Mucosa of rectum (tissue), 2 donors: Measurements from ENCODE around the gene TSC2.
"Not testable (repeated sequence)": the region's sequence is repeated elsewhere in the genome, so short reads cannot be mapped to it uniquely, and the experiment has no call there.

Experiments
- H3K27ac ChIP-seq, 2 donors: one replicate each; pipeline ENCODE4 v1.7.0; 2013; ENCODE audit warnings: inconsistent platforms in 2 of 2, low read depth in 2 of 2, low read length in 2 of 2
- H3K27me3 ChIP-seq, 2 donors: one replicate each; pipeline ENCODE4 v1.7.0; 2013; ENCODE audit warnings: low read length in 2 of 2; ENCODE audit not compliant: control insufficient read depth in 2 of 2, insufficient read depth in 2 of 2
- H3K36me3 ChIP-seq, 2 donors: one replicate each; pipeline ENCODE4 v1.7.0; 2013; ENCODE audit warnings: low read length in 2 of 2; ENCODE audit not compliant: control insufficient read depth in 2 of 2, insufficient read depth in 2 of 2
- H3K4me1 ChIP-seq, 2 donors: one replicate each; pipeline ENCODE4 v1.7.0; 2013; ENCODE audit warnings: low read length in 2 of 2, mild to moderate bottlenecking in 1 of 2; ENCODE audit not compliant: control insufficient read depth in 2 of 2, insufficient read depth in 2 of 2
- H3K4me3 ChIP-seq, 2 donors: one replicate each; pipeline ENCODE4 v1.7.0; 2013; ENCODE audit warnings: low read length in 2 of 2
- H3K9ac ChIP-seq, 2 donors: one replicate each; pipeline ENCODE4 v1.7.0; 2013; ENCODE audit warnings: low read length in 2 of 2, low read depth in 1 of 2, mild to moderate bottlenecking in 1 of 2
- H3K9me3 ChIP-seq, 2 donors: one replicate each; pipeline ENCODE4 v1.7.0; 2013; ENCODE audit warnings: low read length in 2 of 2; ENCODE audit not compliant: control insufficient read depth in 2 of 2
- donor health status: healthy.
- donor health status: Normal muscosa, but diverticular disease.

The TSC2 gene

DNA sequence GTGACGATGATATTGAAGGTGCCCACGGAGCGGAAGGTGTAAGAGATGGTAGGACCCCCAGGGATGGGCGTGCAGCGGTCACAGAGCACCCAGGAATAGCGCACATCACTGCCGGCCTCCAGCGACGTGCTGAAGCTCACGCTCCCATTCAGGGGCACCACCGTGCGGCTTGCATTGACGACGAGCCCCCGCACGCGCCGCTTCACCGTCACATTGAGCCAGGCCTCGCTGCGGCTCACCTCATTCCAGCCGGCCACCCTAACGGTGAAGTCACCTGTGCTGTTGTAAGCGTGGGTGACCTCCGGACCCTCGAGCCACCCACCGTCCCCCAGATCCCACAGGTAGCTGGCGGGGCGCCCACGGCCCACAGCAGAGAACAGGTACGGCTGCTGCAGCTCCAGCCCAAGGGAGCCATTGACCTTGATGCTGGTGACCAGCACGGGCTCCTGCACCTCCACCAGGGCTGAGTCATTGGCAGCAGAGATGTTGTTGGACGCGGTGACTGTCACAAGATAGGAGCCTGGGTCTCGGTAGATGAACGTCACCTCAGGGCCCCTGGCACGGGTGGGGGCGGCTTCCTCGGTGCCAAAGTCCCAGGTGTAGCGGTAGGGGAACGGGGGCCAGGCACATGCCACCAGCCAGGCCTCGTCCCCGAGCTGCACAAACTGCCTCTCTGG is 62.7 kb downstream of the TSC2 start:
- H3K27me3 ChIP-seq, H3K9ac ChIP-seq, H3K4me3 ChIP-seq, H3K27ac ChIP-seq, H3K4me1 ChIP-seq, H3K9me3 ChIP-seq: not testable (repeated sequence)
- H3K36me3 ChIP-seq = peaks cover 7 to 14% of the 10 kb centered on the region in 2 donors

DNA sequence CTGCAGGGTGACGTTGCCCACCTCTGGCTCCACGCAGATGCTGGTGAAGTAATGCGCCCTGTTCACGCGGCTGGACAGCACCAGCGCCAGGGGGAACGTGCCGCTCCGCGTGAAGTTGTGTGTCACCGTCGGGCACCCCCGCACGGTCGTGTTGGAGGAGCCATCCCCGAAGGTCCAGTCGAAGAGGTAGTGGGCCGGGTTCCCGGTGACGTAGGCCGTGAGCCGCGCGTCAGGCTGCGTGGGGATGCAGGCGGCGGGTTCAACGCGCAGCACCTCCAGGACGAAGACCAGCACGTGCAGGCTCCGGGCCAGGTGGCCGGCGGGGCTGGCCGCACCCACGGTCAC is 63.2 kb downstream of the TSC2 start:
- not testable (repeated sequence) for H3K4me3 ChIP-seq

DNA sequence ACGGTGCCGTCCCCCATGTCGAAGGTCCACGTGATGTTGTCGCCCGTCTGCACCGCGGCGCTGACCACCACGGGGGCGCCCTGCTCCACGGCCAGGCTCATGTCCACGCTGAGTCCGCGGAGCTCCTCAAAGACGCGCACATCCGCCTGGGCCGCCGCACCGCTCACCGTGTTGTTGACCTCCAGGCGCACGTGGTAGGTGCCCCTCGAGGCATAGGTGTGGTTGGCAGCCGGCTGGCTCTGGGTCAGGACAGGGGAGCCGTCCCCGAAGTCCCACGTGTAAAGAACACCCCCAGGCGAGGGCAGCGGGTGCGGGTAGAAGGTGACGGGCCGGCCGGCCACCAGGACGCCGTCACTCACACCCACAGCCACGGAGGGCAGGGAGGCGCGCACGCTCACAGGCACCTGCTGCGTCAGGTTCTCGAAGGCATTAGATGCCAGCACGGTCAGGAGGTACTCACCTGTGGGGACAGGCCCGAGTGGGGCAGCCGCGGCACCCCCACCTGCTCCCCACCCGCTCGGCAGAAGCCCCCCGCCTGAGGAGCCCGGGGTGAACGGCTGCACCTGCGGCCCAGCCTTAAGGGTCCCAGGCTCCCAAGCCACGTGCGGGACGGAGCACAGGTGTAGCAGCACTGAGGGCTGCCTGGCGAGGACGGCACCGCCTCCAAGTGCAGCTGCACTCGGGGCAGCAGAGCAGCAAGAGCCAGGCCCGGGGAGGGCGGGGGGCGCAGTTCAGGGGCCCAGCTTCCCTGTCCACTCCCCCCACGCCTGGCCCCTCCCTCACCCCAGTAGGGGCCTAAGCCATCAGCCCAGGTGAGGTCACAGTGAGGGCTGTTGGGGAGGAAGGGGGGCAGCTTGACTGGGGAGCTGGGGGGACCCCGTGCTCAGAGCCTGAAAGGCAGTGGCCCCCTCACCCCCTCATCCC is 63.9 kb downstream of the TSC2 start:
- H3K9me3 ChIP-seq, H3K27ac ChIP-seq, H3K4me3 ChIP-seq, H3K9ac ChIP-seq, H3K27me3 ChIP-seq, H3K4me1 ChIP-seq: not testable (repeated sequence)
- peaks cover 5 to 12% of the 10 kb centered on the region in 2 donors for H3K36me3 ChIP-seq

More for the DNA sequence above, 63.2 kb downstream of the TSC2 start:
- not testable (repeated sequence) for H3K27ac ChIP-seq, H3K9me3 ChIP-seq, H3K27me3 ChIP-seq, H3K4me1 ChIP-seq, H3K9ac ChIP-seq
- H3K36me3 ChIP-seq = peaks cover 5 to 12% of the 10 kb centered on the region in 2 donors

DNA sequence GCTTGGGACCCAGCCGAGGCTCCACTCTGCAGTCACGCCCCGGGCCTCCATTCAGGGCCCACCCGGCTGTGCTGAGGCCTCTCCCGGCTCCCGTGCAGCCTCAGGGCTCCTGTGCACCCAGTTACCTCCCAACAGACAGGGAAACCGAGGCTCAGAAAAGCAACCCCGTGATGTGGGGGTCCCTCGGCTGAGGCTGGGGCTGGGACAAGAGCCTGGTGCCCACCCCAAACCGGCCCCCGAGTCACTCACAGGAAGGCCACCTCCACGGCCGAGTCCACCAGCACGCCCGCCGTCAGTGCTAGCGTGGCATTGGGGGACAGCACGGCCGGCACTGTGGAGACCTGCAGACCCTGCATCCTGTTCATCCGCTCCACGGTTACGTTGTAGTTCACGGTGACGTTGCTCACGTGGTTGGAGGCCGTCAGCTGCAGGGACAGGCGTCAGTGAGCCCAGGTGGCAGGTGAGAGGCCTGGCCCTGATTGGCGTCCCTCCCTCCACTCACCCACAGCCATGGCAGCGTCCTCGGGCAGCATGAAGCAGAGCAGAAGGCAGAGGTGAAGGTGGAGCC is 64.8 kb downstream of the TSC2 start:
- peaks cover 5 to 12% of the 10 kb centered on the region in 2 donors for H3K36me3 ChIP-seq
- not testable (repeated sequence) for H3K27me3 ChIP-seq, H3K9me3 ChIP-seq, H3K4me1 ChIP-seq, H3K9ac ChIP-seq, H3K4me3 ChIP-seq, H3K27ac ChIP-seq

DNA sequence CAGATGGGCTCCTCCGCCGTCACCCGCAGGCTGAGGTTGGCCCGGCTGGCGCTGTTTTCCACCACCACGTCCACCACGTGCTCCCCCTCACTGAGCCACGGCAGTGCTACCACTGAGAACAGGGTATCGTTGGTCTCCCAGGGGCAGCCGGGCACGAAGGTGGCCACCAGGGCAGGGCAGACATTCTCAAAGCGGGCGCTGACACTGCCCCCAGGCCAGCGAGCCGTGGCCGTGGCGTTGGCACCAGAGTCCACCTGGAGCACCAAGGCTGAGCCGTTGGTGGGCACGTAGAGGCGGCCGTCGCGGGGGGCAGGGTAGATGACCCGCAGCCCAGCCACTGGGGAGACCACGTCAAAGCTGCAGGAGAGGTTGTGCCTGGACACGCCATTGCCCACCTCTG is 66.4 kb downstream of the TSC2 start:
- not testable (repeated sequence) for H3K36me3 ChIP-seq, H3K27ac ChIP-seq, H3K9ac ChIP-seq, H3K4me3 ChIP-seq, H3K9me3 ChIP-seq, H3K27me3 ChIP-seq, H3K4me1 ChIP-seq

DNA sequence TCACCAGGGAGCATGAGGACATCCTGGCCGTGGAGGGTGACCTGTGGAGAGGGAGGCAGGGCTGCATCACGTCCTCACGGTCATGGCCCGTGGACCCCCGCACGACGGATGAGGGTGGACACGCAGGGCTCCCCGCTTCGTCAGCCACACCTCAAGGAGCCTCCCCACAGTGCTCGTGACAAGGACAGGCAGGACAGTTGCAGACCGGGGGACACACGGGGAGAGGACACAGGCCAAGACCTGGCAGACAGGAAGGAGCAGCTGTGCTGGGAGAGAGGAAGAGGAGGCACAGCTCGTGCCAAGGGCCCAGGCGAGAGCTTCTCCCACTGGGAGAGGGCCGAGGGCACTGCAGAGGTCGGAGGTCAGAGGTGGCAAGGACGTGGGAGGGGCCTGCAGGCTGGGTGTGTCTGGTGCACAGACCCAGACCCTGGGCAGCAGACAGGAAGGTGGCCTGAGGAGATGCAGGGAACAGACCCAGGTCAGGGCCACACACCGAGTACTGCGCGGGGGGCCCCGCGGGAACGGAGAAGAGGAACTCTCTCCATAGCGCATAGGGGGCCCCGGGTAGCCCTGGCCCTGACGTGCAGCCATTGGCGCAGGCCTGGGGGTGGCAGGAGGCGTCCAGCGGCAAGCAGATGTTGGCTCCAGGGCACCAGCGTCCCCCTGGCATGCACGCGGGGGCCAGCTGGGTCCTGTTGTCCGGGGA is 67.3 kb downstream of the TSC2 start:
- H3K36me3 ChIP-seq, H3K27ac ChIP-seq, H3K27me3 ChIP-seq, H3K4me1 ChIP-seq, H3K9ac ChIP-seq, H3K4me3 ChIP-seq, H3K9me3 ChIP-seq: not testable (repeated sequence)

DNA sequence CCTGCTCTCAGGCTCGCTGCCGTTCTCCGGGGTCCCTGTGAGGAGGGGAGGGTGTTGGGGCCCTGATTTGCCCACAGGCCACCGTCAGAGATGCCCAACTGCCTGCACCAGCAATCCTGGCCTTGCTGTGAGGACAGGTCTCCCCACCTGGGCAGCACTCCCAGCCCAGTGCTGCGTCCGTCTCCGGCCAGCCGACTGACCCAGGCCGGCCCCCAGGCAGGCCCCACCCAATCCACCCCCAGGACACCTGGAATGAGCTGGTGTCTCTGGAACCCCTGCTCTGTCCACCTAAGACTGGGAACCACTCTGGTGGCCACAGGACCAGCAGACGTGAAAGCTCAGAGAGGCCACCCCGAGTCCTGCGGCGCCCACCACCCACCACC is 67.8 kb downstream of the TSC2 start:
- Histone ChIP-seq H3K4me3 (no peak overlapping the region), H3K36me3 (peaks cover 3 to 4% of the 10 kb centered on the region in 2 donors)

DNA sequence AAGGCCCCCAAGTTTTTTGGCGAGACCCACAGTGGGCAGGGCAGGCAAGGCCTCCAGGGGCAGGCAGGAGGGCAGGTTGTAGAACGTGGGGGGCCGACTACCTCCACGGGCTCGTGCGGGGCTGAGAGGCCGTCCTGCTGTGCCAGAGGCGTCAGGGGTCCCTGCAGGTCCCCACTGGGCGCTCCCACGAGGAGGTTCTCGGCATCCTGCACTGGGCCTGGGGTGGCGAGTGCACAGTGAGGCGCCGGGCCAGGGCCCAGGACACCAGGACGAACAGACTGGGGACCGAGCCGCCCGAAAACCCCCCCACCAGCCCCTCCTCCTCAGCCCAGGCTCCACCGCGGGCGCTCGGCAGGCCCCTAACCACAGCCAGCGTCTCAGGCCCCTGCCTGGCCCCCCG is 68.6 kb downstream of the TSC2 start:
- H3K4me3 ChIP-seq, H3K27ac ChIP-seq, H3K36me3 ChIP-seq, H3K9me3 ChIP-seq, H3K27me3 ChIP-seq, H3K9ac ChIP-seq, H3K4me1 ChIP-seq: not testable (repeated sequence)

More for the DNA sequence above, 67.8 kb downstream of the TSC2 start:
- Histone ChIP-seq H3K27me3 (no peaks in the 10 kb centered on the region), H3K27ac (no peak overlapping the region), H3K4me1 (peaks cover 0 to 3% of the 10 kb centered on the region in 2 donors), H3K9me3 (no peaks in the 10 kb centered on the region), H3K9ac (no peak overlapping the region)

DNA sequence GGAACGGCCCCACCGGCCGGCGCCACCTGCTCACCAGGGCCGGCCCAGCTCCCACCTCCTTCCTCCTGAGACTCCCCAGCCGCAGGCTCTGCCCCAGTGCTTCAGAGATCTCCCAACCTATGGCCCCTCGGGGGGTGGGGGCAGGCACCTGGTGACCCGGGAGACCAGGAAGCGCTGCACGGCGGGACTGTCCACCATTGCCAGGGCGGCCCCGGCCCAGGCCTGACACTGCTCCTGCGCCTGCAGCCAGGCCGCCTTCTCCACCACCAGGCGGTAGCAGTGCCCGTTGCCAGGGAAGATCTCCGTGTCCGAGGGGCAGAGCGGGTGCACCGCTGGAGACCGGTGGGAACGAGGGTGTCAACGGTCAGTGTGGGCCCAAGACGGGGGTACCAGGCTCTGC is 69.6 kb downstream of the TSC2 start:
- H3K27me3 ChIP-seq, H3K9me3 ChIP-seq, H3K4me1 ChIP-seq, H3K27ac ChIP-seq, H3K36me3 ChIP-seq, H3K9ac ChIP-seq, H3K4me3 ChIP-seq: not testable (repeated sequence)
